Parathyroid adenoma (tissue), 2 donors: ENCODE measurements around the gene ABCC3.

Experiments used
- H2AFZ ChIP-seq: fragments of 300-600 bp; sonication (generic); one replicate; pipeline ENCODE4 v1.7.0; 2017; ENCODE audit warnings: antibody characterized with exemption, mild to moderate bottlenecking
- H3K27ac ChIP-seq: fragments of 300-600 bp; sonication (generic); one replicate; pipeline ENCODE4 v1.7.0; 2017
- H3K27me3 ChIP-seq: fragments of 300-600 bp; sonication (generic); one replicate; pipeline ENCODE4 v1.7.0; 2017; ENCODE audit warnings: low read length; ENCODE audit not compliant: control insufficient read depth, insufficient read depth
- H3K36me3 ChIP-seq: fragments of 300-600 bp; sonication (generic); one replicate; pipeline ENCODE4 v1.7.0; 2017; ENCODE audit warnings: low read length; ENCODE audit not compliant: control insufficient read depth, insufficient read depth
- H3K4me1 ChIP-seq: fragments of 300-600 bp; sonication (generic); one replicate; pipeline ENCODE4 v1.7.0; 2017; ENCODE audit warnings: control low read depth
- H3K4me2 ChIP-seq: fragments of 300-600 bp; sonication (generic); one replicate; pipeline ENCODE4 v1.7.0; 2017; ENCODE audit warnings: low read length
- H3K4me3 ChIP-seq: fragments of 300-600 bp; sonication (generic); one replicate; pipeline ENCODE4 v1.7.0; 2017; ENCODE audit warnings: low read depth, low read length
- H3K79me2 ChIP-seq: fragments of 300-600 bp; sonication (generic); one replicate; pipeline ENCODE4 v1.7.0; 2017; ENCODE audit warnings: control low read depth
- H3K9ac ChIP-seq: fragments of 300-600 bp; sonication (generic); one replicate; pipeline ENCODE4 v1.7.0; 2017; ENCODE audit warnings: mild to moderate bottlenecking
- H3K9me3 ChIP-seq: fragments of 300-600 bp; sonication (generic); one replicate; pipeline ENCODE4 v1.7.0; 2017; ENCODE audit warnings: low read length; ENCODE audit not compliant: control insufficient read depth
- CTCF ChIP-seq: fragments of 300-600 bp; sonication (generic); IDR thresholded peaks from one replicate; pipeline ENCODE4 v1.7.0; 2017; ENCODE audit warnings: antibody characterized with exemption, mild to moderate bottlenecking
- donor health status: primary hyperparathyroidism.

Gene ABCC3

DNA sequence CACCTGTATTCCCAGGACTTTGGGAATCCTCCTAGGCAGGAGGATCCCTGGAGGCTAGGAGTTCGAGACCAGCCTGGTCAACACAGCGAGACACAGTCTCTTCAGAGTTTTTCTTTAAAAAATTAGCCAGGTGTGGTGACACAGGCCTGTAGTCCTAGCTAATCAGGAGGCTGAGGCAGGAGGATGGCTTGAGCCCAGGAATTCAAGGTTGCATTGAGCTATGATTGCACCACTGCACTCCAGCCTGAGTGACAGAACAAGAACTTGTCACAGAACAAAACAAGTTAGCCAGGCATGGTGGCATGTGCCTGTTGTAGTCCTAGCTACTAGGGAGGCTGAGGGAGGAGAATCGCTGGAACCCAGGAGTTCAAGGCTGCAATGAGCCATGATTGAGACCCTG, 48.3 kb downstream of the ABCC3 start:
- no peaks in the 10 kb centered on the region for H3K36me3 ChIP-seq
- H2AFZ ChIP-seq, result no peak overlapping the region
- H3K9ac ChIP-seq, result no peak overlapping the region
- H3K4me2 ChIP-seq, result no peak overlapping the region
- no peak overlapping the region for H3K27ac ChIP-seq
- H3K9me3 ChIP-seq, result no peaks in the 10 kb centered on the region
- TF ChIP-seq CTCF, result no peak
- no peak overlapping the region for H3K4me3 ChIP-seq
- no peaks in the 10 kb centered on the region for H3K79me2 ChIP-seq
- H3K27me3 ChIP-seq, result no peaks in the 10 kb centered on the region
- H3K4me1 ChIP-seq, result peaks cover 12% of the 10 kb centered on the region

- TF ChIP-seq CTCF, result no peak
- no peaks in the 10 kb centered on the region for H3K36me3 ChIP-seq
- no peak overlapping the region for H3K27ac ChIP-seq
- H3K4me3 ChIP-seq, result no peak overlapping the region
- peaks cover 12% of the 10 kb centered on the region for H3K4me1 ChIP-seq
- H2AFZ ChIP-seq, result peak overlapping the region; percentile 84
- no peak overlapping the region for H3K9ac ChIP-seq
- no peaks in the 10 kb centered on the region for H3K79me2 ChIP-seq
- H3K9me3 ChIP-seq, result no peaks in the 10 kb centered on the region
- H3K4me2 ChIP-seq, result no peak overlapping the region
- no peaks in the 10 kb centered on the region for H3K27me3 ChIP-seq
These were observed 49.0 kb downstream of the ABCC3 start for GRCh38 chr17:50683434-50684287.

GRCh38 chr17:50684288-50684611, 49.6 kb downstream of the ABCC3 start:
- H3K27me3 ChIP-seq, result no peaks in the 10 kb centered on the region
- H3K4me2 ChIP-seq, result no peak overlapping the region
- peak overlapping the region; percentile 84 for H2AFZ ChIP-seq
- peak overlapping the region; percentile 42 for H3K27ac ChIP-seq
- no peaks in the 10 kb centered on the region for H3K9me3 ChIP-seq
- no peaks in the 10 kb centered on the region for H3K36me3 ChIP-seq
- no peak overlapping the region for H3K9ac ChIP-seq
- no peak for TF ChIP-seq CTCF
- H3K79me2 ChIP-seq, result no peaks in the 10 kb centered on the region
- peaks cover 12% of the 10 kb centered on the region for H3K4me1 ChIP-seq
- no peak overlapping the region for H3K4me3 ChIP-seq

DNA sequence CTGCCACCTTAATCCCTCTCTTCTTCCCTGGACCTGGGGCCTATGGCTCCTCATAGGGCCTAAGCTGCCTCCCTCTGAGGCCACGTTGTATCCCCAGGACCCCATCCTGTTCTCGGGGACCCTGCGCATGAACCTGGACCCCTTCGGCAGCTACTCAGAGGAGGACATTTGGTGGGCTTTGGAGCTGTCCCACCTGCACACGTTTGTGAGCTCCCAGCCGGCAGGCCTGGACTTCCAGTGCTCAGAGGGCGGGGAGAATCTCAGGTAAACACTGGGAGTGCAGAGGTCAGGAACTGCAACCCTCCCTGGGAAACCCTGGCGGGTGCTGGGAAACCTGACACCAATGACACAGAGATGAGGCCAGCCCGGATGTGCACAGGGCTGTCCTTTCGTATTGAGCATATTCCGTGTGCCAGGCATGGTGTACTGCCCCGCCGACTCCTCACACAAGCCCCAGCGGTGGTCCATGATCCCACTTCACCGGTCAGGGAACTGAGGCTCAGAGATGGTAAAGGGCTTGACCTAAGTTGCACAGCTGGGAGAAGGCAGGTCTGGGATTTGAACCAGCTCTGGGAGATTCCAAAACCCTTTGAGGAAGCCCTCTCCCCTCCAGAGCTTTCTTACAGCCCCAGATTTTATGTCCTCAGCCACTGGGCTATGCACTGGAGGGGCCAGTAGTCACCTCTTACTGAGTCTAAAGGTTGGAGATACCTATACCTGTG, 50.1 kb downstream of the ABCC3 start:
- H3K9me3 ChIP-seq, result no peaks in the 10 kb centered on the region
- no peaks in the 10 kb centered on the region for H3K79me2 ChIP-seq
- peaks cover 12% of the 10 kb centered on the region for H3K4me1 ChIP-seq
- H3K27me3 ChIP-seq, result no peaks in the 10 kb centered on the region
- TF ChIP-seq CTCF, result no peak
- H3K9ac ChIP-seq, result no peak overlapping the region
- no peak overlapping the region for H3K4me3 ChIP-seq
- peak overlapping the region; percentile 84 for H2AFZ ChIP-seq
- H3K36me3 ChIP-seq, result no peaks in the 10 kb centered on the region
- no peak overlapping the region for H3K4me2 ChIP-seq
- peak overlapping the region; percentile 42 for H3K27ac ChIP-seq
